Keratinocyte (primary cell): Measurements from ENCODE around the gene FGF12.

Experiments used
- CTCF ChIP-seq, 3 experiments: IDR thresholded peaks in 1 of 3; conservative IDR thresholded peaks in 1 of 3; optimal IDR thresholded peaks in 1 of 3; 2 replicates in 2 of 3; 3 replicates in 1 of 3; pipeline versions ENCODE3 to v1.5.1; 2011; ENCODE audit warnings: low read length in 3 of 3, mild to moderate bottlenecking in 3 of 3, moderate library complexity in 2 of 3, control low read depth in 1 of 3, inconsistent platforms in 1 of 3; ENCODE audit not compliant: insufficient read depth in 2 of 3; ENCODE audit errors: extremely low read depth in 1 of 3
- EZH2 ChIP-seq: IDR thresholded peaks from one replicate; pipeline ENCODE4 v1.6.1; 2012; ENCODE audit warnings: inconsistent platforms, mild to moderate bottlenecking, low read length, moderate library complexity

- no peak for TF ChIP-seq CTCF (optimal IDR thresholded peaks at IDR 0.05 in 1 of 3, IDR thresholded peaks at IDR 0.05 in 1 of 3, conservative IDR thresholded peaks at IDR 0.05 in 1 of 3; ENCODE audit: extremely low read depth in 1 of 3, insufficient read depth in 2 of 3, low read length in 3 of 3)
- TF ChIP-seq EZH2 = no peak
These were observed 304.4 kb downstream of the FGF12 start for GRCh38 chr3:192422997-192423342.
